Stimulated activated CD8-positive, alpha-beta memory T cell treated with anti-CD3 and anti-CD28 coated beads, Interleukin-4, amount 100 ng/mL, for 48 hours (primary cell): ENCODE results near the gene GIMAP7.
"Not testable (repeated sequence)": the region's sequence is repeated elsewhere in the genome, so short reads cannot be mapped to it uniquely, and the experiment has no call there.

Experiments used
- DNase-seq: peaks from one replicate; pipeline ENCODE4 v3.0.0-alpha.2; 2020

GIMAP7 gene

GRCh38 chr7:150514748-150515222 lies at the start of gene GIMAP7:
Gene GIMAP7, plus strand, starts transcription at chr7:150514872. Its CDS starts 5,103 bp downstream, at chr7:150519975.
- peak; percentile 60 for DNase-seq

- DNase-seq = no peak
These were observed 49.7 kb upstream of the GIMAP7 start for GRCh38 chr7:150464962-150465361.

DNA sequence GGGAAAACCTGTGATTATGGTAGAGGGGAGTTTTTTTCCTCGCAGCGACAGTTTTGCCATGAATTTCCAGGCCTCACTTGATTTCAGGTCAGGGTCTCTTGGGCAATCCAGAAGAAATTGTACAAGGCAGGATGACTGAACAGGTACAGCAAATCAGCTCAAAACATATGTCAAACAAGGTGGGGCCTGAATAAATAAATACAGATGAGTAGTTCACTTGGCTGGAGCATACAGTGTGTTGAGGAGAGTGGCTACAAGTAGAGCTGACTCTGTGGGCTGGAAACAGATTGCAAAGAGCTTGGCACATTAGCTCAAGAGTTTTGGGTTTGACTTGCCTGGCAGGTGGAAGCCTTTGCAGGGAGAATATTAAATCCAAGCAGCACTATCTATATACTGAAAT lies 49.3 kb upstream of the GIMAP7 start:
- DNase-seq = no peak

DNA sequence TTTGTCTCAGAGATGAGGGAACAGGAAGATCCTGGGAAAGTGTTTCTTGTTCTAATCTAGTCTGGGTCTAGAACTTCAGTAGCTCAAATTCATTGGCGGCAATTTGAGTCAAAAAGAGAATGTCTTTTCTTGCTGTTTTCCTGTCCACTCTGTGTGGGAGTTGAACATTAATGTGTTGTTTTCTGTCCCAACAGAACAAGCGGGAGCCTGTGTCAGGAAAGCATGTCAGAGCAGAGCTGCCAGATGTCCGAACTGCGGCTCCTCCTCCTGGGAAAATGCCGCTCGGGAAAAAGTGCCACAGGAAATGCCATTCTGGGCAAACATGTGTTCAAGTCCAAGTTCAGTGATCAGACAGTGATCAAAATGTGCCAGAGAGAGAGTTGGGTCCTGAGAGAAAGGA lies 48.2 kb upstream of the GIMAP7 start:
- no peak for DNase-seq

DNA sequence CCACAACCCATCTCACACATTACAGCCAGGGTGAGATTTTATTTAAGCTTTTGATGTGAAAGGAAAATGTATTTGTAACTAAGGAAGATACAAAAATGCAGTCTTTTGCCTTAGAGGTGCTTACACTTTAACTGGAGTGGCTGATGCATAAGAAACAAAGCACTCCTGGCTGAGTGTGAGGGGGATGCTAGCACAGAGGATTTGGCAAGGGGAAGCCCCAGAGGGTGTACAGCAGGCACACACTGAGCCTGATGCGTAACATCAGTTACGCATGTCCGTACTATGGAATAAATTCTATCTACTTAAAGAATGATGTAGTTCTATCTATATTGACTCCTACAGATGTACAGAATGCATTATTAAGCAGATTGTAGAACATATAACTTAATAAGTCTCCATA lies 46.4 kb upstream of the GIMAP7 start:
- DNase-seq = no peak

- no peak for DNase-seq
These were observed 42.8 kb upstream of the GIMAP7 start for GRCh38 chr7:150471886-150472285.

- DNase-seq = no peak
These were observed 40.8 kb upstream of the GIMAP7 start for GRCh38 chr7:150473902-150474301.

- DNase-seq = no peak
These were observed 38.4 kb upstream of the GIMAP7 start for GRCh38 chr7:150476285-150476684.

DNA sequence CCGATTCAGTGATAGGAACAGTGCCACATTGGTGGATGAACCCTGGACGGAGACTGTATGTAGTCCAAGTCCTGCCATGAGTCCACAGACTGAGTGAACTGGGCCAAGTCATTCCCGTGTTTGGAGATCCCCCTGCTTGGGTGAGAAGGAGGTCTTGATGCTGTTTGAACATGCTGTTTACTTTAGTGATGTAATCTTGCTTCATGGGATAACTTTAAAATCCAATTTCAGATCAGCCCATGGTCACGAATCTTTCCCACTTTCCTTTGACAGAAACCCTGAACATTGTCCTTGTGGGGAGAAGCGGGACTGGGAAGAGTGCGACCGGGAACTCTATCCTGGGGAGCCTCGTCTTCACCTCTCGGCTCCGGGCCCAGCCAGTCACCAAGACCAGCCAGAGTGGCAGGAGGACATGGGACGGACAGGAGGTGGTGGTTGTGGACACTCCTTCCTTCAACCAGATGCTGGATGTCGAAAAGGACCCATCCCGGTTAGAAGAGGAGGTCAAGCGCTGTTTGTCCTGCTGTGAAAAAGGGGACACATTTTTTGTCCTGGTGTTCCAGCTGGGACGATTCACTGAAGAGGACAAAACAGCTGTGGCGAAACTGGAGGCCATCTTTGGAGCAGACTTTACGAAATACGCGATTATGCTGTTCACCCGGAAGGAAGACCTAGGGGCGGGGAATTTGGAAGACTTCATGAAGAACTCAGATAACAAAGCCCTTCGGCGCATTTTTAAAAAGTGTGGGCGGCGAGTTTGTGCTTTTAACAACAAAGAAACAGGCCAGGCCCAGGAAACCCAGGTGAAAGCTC lies 37.6 kb upstream of the GIMAP7 start:
- peak; percentile 59 for DNase-seq

DNA sequence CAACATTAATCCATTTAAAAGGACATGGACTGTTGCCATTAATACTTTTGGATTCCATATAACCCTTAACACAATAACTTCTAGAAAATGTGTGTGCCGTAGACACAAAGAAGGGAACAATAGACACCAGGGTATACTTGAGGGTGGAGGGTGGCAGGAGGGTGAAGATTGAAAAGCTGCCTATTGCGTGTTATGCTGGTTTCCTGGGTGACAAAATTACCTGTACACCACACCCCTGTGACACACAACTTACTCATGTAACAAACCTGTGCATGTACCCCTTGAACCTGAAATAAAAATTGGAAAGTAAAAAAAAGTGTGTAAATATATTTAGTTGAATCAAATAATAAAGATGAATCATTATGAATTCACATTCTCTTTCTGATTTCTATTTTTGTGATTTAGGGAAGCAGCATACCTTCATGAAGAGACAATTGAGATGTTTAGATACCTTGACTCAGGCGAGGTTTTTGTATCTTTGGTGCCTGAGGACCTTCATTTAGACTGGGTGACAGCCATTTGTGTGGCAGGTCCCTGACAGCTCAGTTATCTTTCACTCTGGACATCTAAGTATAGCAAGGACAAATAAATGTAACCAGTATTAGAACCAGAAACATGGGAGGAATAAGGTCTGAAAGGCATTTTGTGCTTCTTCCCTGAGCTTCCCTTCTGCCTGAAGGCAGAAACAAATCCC lies 35.5 kb upstream of the GIMAP7 start:
- no peak for DNase-seq

GRCh38 chr7:150481186-150481920 lies 33.3 kb upstream of the GIMAP7 start:
- peak; percentile 63 for DNase-seq

GRCh38 chr7:150481922-150482321 lies 32.8 kb upstream of the GIMAP7 start:
- DNase-seq = no peak

DNA sequence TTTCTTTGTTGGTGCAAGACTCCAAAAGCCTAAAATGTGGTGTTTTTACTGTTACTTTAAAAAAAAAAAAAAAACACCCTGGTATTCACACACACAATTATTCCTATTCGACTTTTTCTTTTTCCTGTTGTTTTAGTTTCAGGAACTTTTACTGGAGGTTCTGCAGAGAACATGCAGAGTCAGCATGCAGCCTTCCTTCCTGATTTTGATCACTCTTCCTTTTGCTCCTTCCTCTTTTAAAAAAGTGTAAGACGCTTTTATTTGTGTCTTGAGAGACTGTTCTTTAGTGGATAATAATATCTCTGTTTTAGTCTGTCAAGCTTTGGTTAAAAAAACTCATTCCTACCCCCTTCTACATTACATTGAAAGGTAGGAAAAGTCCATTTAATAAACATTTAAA lies 31.2 kb upstream of the GIMAP7 start:
- DNase-seq = not testable (repeated sequence)

DNA sequence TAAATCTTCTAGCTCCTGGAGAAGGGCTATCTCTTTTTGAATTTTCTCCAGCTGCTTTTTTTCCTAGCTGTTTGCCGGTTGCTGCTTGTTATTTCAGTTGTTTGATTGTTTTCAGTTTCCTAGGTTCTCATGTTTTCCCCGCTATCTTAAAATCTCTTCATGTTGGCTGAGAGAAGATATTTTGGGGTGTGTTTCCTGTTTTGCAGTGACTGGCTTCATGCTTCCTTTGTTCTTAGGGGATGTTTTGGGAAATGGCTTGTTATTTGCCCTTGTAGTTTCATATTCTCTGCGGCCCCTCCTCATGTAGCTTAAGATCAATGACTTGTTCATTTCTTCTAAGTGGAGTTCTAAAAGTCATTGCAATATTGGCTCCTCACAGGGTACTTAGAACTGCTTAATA lies 30.6 kb upstream of the GIMAP7 start:
- DNase-seq = not testable (repeated sequence)

DNA sequence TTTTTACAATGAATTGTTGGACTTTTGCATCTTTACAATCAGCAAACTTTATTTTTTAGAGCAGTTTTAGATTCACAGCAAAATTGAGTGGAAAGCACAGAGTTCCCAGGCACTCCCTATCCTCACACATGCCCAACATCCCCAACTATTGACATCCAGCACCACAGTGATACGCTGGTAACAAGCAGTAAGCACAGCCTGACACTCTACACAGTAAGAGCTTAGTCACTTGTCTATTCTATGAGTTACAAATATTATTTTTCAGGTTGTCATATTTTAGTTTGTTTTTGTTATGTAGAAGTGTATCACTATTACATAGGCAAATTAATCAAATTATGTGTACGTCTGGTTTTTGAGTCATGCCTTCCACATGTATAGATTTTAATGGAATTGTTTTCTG lies 27.0 kb upstream of the GIMAP7 start:
- DNase-seq = no peak

DNA sequence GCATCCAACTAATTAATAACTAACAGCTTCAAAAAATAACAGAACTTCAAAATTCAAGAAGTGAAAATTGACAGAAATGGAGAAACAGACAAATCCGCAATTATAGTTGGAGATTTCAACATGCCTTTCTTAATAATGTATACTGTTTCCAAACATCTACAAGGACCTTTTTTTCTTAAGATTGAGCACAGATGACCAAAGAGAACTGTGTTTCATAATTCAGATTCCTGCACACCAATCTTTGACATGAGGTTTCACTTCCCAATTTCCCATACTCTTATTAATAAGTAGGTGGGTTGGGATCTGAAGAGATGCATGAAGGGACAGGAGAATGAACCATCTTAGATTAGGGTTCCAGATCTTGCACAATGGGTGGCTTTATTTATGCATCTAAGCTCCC lies 24.9 kb upstream of the GIMAP7 start:
- DNase-seq = no peak

GRCh38 chr7:150493442-150493841 lies 21.2 kb upstream of the GIMAP7 start:
- DNase-seq = not testable (repeated sequence)

GRCh38 chr7:150502519-150502918 lies 12.2 kb upstream of the GIMAP7 start:
- no peak for DNase-seq

DNA sequence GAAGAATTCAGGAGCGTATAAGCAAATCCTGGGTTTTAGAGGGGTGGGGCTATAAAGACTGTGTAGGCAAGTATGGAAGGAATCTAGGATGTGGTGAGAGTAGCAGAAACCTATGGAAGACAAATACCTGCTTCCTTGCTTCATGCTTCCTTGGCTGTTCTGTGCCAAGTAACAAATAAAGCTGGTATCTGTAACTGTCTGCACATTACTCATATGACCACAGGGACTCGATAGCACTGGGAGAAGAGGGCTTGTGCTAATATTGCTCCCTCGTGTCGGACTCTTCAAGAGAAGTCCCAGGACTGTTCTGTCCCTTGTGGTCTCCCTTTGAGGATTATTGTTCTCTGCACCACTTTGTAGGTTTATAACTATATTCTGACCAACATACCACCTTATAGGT lies 11.5 kb upstream of the GIMAP7 start:
- no peak for DNase-seq

DNA sequence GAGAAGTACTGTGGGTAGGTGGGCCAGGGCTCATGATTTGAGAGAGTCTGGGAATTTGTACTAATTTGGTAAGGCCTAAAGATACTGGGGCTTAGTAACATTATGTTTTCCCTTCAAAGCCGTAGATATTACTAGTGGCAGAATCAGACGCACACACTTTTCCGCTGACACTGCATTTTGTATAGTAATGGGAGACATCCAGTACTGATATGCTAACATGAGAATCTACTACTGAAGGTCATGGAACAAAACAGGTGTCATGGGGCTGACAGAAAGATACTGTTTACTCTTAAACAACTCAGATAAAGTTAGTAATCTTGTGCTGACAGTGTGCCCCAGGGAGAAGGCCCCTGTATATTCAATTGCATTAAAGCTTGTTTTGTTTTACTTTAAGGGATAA lies 11.1 kb upstream of the GIMAP7 start:
- DNase-seq = no peak

DNA sequence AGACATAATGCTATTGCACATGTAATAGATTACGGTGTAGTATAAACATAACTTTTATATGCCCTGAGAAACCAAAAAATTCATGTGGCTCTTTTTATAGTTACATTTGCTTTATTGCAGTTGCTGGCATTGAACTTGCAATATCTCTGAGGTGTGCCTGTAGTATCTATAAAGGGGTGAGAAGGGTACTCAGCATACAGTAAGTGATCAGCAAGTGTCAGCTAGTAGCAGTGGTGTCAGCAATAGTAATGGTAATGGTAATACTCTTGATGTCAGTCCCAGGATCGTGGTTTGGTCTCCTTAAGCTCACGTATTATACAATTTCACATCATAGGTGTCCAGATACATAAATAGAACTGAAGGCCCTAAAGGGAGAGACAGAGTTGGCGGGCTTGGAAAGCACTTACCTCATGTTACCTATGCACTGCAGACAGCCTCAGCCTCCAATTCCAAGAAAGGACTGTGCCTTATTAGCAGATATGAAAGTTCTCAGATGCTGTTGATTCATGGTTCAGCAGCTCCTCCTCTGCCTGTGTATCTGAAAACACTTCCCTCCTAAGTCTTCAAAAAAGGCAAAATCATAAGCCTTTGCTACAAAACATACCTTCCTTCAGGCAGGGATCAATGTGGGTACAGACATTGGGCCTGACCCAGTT lies 6.6 kb upstream of the GIMAP7 start:
- no peak for DNase-seq

DNA sequence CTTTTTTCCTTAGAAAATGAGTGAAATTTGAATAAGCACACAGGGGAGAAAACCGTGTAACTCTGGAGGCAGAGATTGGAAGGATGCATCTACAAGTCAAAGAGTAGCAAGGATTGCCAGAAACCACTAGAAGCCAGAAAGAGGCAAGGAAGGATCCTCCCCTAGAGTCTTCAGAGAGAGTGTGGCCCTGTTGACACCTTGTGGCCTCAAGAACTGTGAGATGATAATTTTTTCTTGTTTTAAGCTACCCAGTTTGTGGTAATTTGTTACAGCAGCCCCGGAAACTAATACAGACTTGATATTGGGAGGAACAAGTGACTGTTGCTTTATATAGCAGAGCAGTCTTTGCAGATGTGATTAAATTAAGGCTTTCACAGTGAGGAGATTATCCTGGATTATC lies 3.6 kb upstream of the GIMAP7 start:
- no peak for DNase-seq

DNA sequence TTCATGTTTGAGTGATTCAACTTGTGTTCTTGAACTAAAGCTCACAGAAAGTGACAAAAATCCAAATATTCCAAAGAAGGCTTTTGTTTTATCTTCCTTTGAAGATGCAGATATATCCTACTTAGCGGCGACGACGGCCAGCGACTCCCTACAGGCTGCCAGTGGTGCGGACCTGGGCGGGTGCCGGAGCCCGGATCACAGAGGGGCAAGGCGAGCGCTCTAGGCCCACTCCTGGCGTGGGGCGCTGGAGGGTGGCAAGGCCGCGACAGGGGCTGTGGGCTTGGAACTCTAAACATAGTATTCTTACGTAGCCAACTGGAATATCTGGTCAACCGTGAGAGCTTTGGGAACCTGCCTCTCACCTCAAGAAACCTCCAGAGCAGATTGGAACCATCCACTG lies 914 bp upstream of the GIMAP7 start:
- no peak for DNase-seq
